Stimulated activated CD8-positive, alpha-beta memory T cell treated with anti-CD3 and anti-CD28 coated beads, Interleukin-12 subunit alpha, Interleukin-12 subunit beta, amount 100 ng/mL, for 24 hours (primary cell): Measurements from ENCODE around the gene DNAJC22.
A peak's percentile ranks its signal among the peaks of the same experiment; 100 is the strongest.
"Not testable (repeated sequence)": the region's sequence is repeated elsewhere in the genome, so short reads cannot be mapped to it uniquely, and the experiment has no call there.

Experiments used
- DNase-seq: peaks from one replicate; pipeline ENCODE4 v3.0.0-alpha.2; 2020; ENCODE audit errors: extremely low read depth

The DNAJC22 gene

GRCh38 chr12:49331380-49332222, 15.1 kb upstream of the DNAJC22 start:
- DNase-seq, result no peak

- DNase-seq, result no peak
Observed at GRCh38 chr12:49332441-49332861, 14.2 kb upstream of the DNAJC22 start.

- no peak for DNase-seq
Observed at GRCh38 chr12:49332891-49333371, 13.8 kb upstream of the DNAJC22 start.

- not testable (repeated sequence) for DNase-seq
Observed at GRCh38 chr12:49333778-49334177, 12.9 kb upstream of the DNAJC22 start.

GRCh38 chr12:49334226-49334625, 12.5 kb upstream of the DNAJC22 start:
- no peak for DNase-seq

- no peak for DNase-seq
Observed at GRCh38 chr12:49334681-49335080, 12.0 kb upstream of the DNAJC22 start.

- DNase-seq, result no peak
Observed at GRCh38 chr12:49335118-49335954, 11.4 kb upstream of the DNAJC22 start.

- no peak for DNase-seq
Observed at GRCh38 chr12:49335955-49336644, 10.6 kb upstream of the DNAJC22 start.

- DNase-seq, result peak; percentile 68
Observed at GRCh38 chr12:49336645-49337584, 9.8 kb upstream of the DNAJC22 start, which contains the start of gene C1QL4. Gene C1QL4, minus strand, starts transcription at chr12:49337188. Its CDS starts 711 bp downstream, at chr12:49336477.

GRCh38 chr12:49338830-49339463, 7.7 kb upstream of the DNAJC22 start:
- no peak for DNase-seq

- no peak for DNase-seq
Observed at GRCh38 chr12:49339464-49339861, 7.2 kb upstream of the DNAJC22 start.

GRCh38 chr12:49340095-49340870, 6.4 kb upstream of the DNAJC22 start:
- no peak for DNase-seq

GRCh38 chr12:49340971-49341776, 5.5 kb upstream of the DNAJC22 start:
- no peak for DNase-seq

GRCh38 chr12:49341777-49342065, 5.0 kb upstream of the DNAJC22 start:
- DNase-seq, result no peak

- DNase-seq, result peak; percentile 51
Observed at GRCh38 chr12:49342066-49342913, 4.4 kb upstream of the DNAJC22 start.

- DNase-seq, result no peak
Observed at GRCh38 chr12:49342914-49343731, 3.6 kb upstream of the DNAJC22 start.

GRCh38 chr12:49344486-49345050, 2.1 kb upstream of the DNAJC22 start:
- DNase-seq, result no peak
